NCI-H345 treated with DMSO at 0.1 percent for 48 hours (cell line): ENCODE measurements around the gene SPACDR.
"Not testable (repeated sequence)": the region's sequence is repeated elsewhere in the genome, so short reads cannot be mapped to it uniquely, and the experiment has no call there.

Experiments used
- DNase-seq: peaks from one replicate; lab custom pipeline; 2025; ENCODE audit not compliant: unreplicated experiment; lab: John Stamatoyannopoulos, UW

SPACDR gene

GRCh38 chr7:100466653-100467605 is 2.9 kb upstream of the SPACDR start:
- DNase-seq, result no peak

- DNase-seq, result peak; percentile 17
Measured at GRCh38 chr7:100465702-100466311, 1.7 kb upstream of the SPACDR start.

DNA sequence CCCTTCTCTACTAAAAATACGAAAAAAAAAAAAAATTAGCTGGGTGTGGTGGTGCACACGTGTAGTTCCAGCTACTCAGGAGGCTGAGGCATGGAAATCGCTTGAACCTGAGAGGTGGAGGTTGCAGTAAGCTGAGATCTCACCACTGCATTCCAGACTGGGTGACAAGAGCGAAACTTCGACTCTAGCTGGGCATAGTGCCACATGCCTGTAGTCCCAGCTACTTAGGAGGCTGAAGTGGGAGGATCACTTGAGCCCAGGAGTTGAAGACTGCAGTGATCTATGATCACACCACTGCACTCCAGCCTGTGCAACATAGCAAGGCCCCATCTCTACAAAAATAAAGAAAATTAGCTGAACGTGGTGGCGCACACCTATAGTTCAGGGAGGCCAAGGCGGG is 1.2 kb upstream of the SPACDR start:
- no peak for DNase-seq

GRCh38 chr7:100464791-100465190 is 731 bp upstream of the SPACDR start:
- DNase-seq, result no peak

GRCh38 chr7:100457033-100457432 is 7.0 kb downstream of the SPACDR start:
- no peak for DNase-seq

- no peak for DNase-seq
Measured at GRCh38 chr7:100456562-100456961, 7.5 kb downstream of the SPACDR start.

DNA sequence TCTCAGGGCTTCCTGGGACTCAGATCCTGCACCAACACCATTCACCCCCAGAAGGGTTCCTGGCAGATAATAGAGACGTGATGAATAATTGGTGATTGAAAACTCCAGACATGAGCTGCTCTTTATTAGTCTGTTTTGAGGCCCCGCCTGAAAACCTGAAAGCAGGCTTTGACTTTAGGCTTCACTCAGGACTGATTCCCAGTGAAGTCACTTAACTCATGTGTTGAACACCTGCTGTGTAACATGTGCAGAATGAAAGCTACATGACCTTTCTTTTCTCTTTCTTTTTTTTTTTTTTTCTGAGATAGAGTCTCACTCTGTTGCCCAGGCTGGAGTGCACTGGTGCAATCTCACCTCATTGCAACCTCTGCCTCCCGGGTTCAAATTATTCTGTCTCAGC is 8.9 kb downstream of the SPACDR start:
- DNase-seq, result no peak

GRCh38 chr7:100453854-100454253 is 10.2 kb downstream of the SPACDR start:
- DNase-seq, result not testable (repeated sequence)

DNA sequence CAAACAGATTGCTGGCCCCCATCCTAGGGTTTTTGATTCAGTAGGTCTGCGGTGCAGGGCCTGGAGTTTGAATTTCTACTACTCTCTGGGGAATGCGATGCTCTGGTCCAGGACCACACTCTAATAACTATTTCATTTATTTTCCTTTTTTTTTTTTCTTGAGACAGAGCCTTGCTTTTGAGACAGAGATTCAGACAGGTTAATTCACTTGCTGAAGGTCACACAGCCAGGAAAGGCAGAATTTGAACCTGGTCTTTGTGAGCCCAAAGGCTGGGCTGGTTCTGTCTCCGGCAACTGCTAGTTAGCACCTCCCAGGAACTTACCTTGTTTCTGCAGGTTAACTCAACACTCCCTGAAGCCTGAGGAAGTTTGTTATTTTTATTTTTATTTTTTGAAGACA is 11.5 kb downstream of the SPACDR start:
- no peak for DNase-seq

DNA sequence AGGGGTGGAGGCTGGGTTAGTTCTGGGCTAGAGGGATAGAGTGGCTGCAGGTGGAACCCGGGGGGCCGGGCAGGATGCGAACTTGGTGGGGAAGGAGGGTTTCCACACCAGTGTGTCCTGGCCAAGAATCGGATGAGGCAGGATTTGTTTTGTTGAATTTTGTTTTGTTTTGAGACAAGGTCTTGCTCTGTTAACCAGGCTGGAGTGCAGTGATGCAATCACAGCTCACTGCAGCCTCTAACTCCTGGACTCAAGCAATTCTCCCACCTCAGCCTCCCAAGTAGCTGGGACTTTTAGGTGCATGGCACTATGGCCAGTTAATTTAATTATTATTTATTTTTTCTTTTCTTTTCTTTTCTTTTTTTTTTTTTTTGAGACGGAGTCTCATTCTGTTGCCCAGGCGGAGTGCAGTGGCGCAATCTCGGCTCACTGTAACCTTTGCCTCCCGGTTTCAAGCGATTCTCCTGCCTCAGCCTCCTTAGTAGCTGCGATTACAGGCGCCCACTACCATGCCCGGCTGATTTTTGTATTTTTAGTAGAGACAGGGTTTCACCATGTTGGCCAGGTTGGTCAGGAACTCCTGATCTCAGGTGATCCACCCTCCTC is 14.8 kb downstream of the SPACDR start:
- no peak for DNase-seq

DNA sequence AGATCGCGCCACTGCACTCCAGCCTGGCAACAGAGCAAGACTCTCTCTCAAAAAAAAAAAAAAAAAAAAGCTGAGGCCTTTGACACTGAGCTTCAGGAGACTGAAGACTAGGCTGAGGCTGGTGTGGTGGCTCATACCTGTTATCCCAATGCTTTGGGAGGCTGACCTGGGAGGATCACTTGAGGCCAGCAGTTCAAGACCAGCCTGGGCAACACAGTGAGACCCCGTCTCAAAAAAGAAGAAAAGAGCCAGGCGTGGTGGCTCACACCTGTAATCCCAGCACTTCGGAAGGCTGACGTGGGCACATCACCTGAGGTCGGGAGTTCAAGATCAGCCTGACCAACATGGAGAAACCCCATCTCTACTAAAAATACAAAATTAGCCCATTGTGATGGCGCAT is 16.7 kb downstream of the SPACDR start:
- not testable (repeated sequence) for DNase-seq

GRCh38 chr7:100446040-100446439 is 18.0 kb downstream of the SPACDR start:
- DNase-seq, result no peak

DNA sequence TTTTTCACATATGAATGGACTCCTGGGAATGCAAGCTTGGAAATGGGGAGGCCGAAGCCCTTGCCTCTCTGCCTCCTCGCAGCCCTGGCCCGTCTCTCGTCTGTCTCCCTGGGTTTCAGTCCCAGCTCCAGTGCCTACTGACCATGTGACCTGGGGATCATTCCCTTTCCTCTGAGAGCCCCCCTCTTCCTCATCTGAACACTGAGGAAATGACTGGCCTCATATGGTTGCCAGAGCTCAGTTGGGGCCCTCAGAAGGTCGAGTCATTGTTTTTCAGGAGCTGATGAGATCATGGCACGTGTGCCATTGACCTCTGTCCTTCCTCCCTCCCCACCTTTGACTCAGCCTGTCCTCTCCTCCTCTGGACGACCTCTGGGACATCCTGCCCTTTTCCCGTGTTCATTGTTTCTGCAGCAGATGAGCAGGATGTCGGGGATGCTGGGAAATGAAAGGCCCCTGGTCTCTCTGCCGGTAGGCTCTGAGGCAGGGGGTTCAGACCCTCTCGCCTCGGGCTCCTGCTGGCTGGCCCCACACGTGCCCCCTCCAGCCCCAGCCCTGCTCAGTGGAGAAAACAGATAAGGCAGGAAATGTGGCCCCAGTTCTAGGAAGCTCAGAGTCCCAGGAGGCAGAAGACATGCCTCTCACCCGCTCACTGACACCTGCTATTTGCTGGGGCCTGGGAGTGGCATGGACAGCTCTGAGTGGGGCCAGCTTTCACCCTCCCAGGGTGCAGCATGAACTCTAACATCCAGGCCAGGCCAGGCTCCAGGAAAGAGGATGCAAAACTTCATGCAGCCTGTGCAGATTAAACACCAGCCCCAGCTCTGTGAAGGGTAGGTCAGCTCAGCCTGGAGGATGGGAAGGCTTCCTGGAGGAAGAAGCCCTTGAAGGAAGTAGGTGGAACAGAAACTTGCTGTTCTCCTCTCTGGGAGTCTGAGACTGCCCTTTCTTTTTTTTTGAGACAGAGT is 19.5 kb downstream of the SPACDR start:
- no peak for DNase-seq

DNA sequence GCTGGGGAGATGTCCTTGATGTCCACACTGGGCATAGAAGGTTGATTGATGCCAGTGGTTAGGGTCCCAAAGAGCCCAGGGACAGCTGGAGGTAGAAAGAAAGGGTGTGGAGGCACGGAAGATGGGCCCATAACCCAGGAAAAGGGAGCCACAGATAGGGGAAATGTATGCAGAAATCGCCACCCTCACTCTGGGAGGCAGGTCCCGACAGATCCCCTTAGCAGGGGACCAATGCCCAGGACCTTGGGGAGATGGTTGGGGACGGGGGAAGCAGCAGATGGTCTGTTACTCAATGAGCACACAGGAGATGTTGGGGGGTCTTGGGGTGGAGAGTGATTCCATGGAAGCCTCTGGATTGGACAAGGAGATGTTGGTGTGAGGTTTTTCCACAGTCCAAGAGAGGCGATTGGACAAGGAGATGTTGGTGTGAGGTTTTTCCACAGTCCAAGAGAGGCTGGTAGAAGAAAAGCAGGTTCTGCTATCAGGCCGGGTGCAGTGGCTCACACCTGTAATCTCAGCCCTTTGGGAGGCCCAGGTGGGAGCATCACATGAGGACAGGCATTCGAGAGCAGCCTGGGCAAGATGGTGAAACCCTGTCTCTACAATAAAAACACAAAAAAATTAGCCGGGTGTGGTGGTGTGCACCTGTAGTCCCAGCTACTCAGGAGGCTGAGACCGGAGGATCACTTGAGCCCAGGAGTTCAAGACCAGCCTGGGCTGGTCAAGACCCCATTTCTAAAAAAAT is 20.8 kb downstream of the SPACDR start:
- DNase-seq, result no peak

DNA sequence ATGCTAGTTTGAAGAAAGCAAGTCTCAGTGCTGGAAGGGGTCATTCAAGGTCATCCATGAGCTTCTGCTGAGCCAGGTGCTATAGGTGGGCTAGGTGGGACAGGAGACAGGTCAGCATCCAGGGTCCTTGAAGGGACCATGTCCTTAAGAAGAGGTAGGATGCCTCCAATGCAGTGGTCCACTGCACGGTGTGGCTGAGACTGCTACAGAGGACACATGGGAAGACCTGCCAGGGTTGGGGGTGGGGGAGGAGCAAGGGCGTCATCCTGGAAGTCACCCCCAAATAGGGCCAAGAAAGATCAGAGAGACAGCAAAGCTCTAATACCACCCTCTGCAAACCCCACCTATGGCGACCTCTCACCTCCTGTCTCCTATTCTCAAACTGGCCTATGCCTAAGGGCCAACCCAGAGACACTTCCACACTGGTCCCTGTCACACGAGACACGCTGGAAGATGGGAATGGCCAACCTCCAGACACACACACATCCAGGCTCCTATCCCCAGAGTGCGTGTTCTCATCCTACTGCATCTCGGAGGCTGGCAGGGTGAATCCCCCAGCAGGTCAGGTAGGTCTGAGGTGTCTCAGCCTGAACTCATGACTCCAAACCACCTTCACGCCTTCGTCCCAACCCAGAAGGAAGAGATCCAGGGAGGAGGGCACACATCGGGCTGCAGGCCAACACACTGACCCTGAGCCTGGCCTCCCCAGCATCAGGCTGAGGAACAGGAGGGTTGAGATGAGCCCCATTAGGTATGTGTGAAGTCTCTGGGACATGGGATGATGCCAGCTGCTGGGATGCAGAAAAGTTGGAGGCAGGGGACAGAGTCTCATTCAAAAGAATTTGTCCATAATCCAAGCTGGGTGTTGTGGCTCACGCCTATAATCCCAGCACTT is 22.2 kb downstream of the SPACDR start:
- DNase-seq, result no peak

GRCh38 chr7:100439244-100439643 is 24.8 kb downstream of the SPACDR start:
- DNase-seq, result not testable (repeated sequence)

- DNase-seq, result not testable (repeated sequence)
Measured at GRCh38 chr7:100438731-100439130, 25.3 kb downstream of the SPACDR start.

DNA sequence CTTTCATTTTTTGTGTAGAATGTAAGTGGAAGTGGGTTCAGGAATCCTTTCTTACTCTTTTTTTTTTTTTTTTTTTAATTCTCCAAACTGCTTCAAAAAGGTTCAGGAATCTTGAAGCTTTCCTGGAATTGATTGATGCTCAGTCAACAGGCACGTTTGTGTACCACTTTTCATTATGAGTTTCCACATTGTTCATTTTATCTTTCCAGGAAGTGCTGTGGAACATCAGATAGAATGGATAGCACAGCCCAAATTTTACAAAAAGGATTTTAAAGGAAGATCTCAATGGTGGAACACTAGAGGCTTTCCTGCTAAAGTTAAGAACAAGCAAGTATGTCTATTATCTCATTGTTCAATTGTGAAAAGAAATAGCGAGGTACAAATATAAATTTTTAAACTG is 25.9 kb downstream of the SPACDR start:
- DNase-seq, result no peak
